Heart right ventricle (tissue), 16 donors: Measurements from ENCODE around the gene MAG. TPM values are rescaled to one million over a fixed set of nuclear protein-coding genes. Genes with fewer than 3 reads are reported as not detected.

Experiments used
- ATAC-seq, 8 donors: fragments of 200-7000 bp; cut with Tn5 transposase; one replicate each; pipeline ENCODE4 v1.9.1; 2020; ENCODE audit warnings: mild to moderate bottlenecking in 8 of 8, moderate library complexity in 8 of 8, moderate number of reproducible peaks in 1 of 8
- DNase-seq, 2 donors: peaks; one replicate each; pipeline ENCODE4 v3.0.0-alpha.2; 2020
- H3K27ac ChIP-seq, 10 donors: fragments of 200-600 bp; sonication (generic) in 2 of 10; one replicate each; pipeline versions ENCODE4 v1.5.0 to v1.8.0; 2020 to 2022; ENCODE audit warnings: mild to moderate bottlenecking in 3 of 10
- H3K27me3 ChIP-seq, 7 donors: fragments of 200-600 bp; one replicate each; pipeline ENCODE4 v1.8.0; 2021 to 2022; ENCODE audit warnings: mild to moderate bottlenecking in 2 of 7
- H3K36me3 ChIP-seq, 9 donors: fragments of 200-600 bp; sonication (generic) in 1 of 9; one replicate each; pipeline versions ENCODE4 v1.5.0 to v1.8.0; 2020 to 2022; ENCODE audit warnings: mild to moderate bottlenecking in 2 of 9
- H3K4me1 ChIP-seq, 9 donors: fragments of 200-600 bp; sonication (generic) in 1 of 9; one replicate each; pipeline versions ENCODE4 v1.5.0 to v1.8.0; 2020 to 2022; ENCODE audit warnings: mild to moderate bottlenecking in 4 of 9
- H3K4me3 ChIP-seq, 10 donors: fragments of 200-600 bp; sonication (generic) in 2 of 10; one replicate each; pipeline versions ENCODE4 v1.5.0 to v1.8.0; 2020 to 2022; ENCODE audit warnings: mild to moderate bottlenecking in 7 of 10, moderate library complexity in 2 of 10
- H3K9me3 ChIP-seq, 11 donors: fragments of 200-600 bp in 10 of 11; sonication (generic) in 2 of 11; one replicate each; pipeline versions ENCODE4 v1.5.0 to v1.8.0; 2013 to 2022; ENCODE audit warnings: mild to moderate bottlenecking in 2 of 11, control low read depth in 1 of 11, moderate library complexity in 1 of 11
- WGBS, 2 donors: extraction: QIAGEN DNeasy Blood & Tissue Kit; methylation state at CpG; one replicate each; pipeline ENCODE4 v1.1.7; 2013; ENCODE audit warnings: inconsistent platforms in 1 of 2; 5-methylcytosine and 5-hydroxymethylcytosine counted together
- intact Hi-C, 10 donors: fragments of 100-400 bp; cut with DNase I; formaldehyde crosslinking; loops; one replicate each; pipeline versions ENCODE4 v1.11.1 to v1.14.2; 2022
- polyA plus RNA-seq, 2 donors: library from polyadenylated mRNA; stranded (reverse); fragments of 200-250 nt; gene quantifications; one replicate each; pipeline ENCODE4 v1.2.3, GENCODE V29; 2013
- total RNA-seq, 10 donors: library from RNA; stranded (reverse); fragmentation: NEBNext Ultra II Directional in 3 of 10; extraction: Animal tissue kit (Norgen Biotek cat#: 25700) in 3 of 10; gene quantifications; one replicate each; pipeline versions ENCODE4 v1.2.1 to v1.2.4, GENCODE V29; 2021 to 2023
- TF ChIP-seq, protein P1 (sequence below), 9 donors: fragments of 200-600 bp; sonication (generic) in 2 of 9; IDR thresholded peaks; one replicate each; pipeline versions ENCODE4 v1.5.0 to v1.8.0; 2021 to 2022; ENCODE audit warnings: antibody characterized with exemption in 9 of 9, mild to moderate bottlenecking in 5 of 9, moderate library complexity in 1 of 9
- donor health status: Arrhythmogenic right ventricular cardiomyopathy.
- donor health status: ischemic (EF 13 %, LVEDD 7.1; RV severe dilation, severe dysfunction).
- donor health status: healthy with polysubstance abuse.
- donor health status: DM: no; HTN: yes; CAD: no.
- donor health status: DM: no; HTN: no; CAD: no.
- donor health status: ischemic (EF 25% LVEDD 6.9; RV normal size, moderate dysfunction).
- donor health status: ischemic (EF 25% LVEDD 5.7; RV mildly dilated, moderate dysfunction).
- donor health status: healthy.
- donor health status: DM: yes; HTN: yes; CAD: no.
- donor health status: Ischemic cardiomyopathy.
- donor health status: ischemic (EF 35%, LVEDD 5.7; RV mildly dilated, moderate dysfunction).
- donor health status: nonischemic (EF 11% LVEDD 7.7; RV severe dilation, severe dysfunction).
- donor health status: DM: yes; HTN: yes; CAD: no.
- donor health status: PGD.
- donor health status: ischemic (EF 29% LVEDD 5.4; RV normal size, mild dysfunction).
- donor health status: nonischemic (EF 23%, LVEDD 6.1; RV moderate dilation, normal function).

MAG gene
- total and polyA plus RNA-seq, 12 donors, result 0.04 to 0.39 TPM; not detected in 10

DNA sequence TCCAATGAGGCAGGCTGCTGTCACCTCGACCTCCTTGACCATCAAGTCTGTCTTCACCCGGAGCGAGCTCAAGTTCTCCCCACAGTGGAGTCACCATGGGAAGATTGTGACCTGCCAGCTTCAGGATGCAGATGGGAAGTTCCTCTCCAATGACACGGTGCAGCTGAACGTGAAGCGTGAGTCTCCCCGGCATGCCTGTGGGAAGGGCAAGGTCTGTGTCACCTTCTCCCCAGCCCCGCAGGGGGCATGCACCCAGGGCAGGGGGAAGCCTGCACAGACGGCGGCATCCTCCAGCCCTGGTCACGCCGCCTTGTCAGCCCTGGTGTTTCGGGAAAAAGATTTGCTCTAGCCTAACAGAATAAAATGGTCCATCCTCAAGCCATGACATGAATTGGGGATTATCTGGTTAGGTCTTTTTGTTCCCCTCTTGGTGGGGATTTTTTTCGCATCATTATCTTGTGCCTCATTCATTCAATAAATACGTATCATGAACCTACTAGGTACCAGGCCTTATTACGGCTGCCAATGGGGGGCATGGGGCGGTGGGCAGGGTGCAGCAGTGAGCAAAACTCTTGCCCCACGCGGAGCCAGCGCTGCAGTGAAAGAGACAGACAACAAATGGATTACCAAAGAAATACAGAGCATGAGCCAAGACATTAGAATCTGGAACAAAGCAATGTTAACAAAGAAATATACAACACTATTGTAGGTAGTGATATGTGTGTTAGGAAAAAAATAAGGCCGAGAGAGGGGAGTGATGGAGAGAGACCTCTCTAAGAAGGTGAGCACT is 44.4 kb downstream of the MAG start:
- H3K4me3 ChIP-seq, result no peak overlapping the region
- no peak overlapping the region for H3K27ac ChIP-seq
- DNase-seq, result no peak
- TF ChIP-seq, protein P1, sequence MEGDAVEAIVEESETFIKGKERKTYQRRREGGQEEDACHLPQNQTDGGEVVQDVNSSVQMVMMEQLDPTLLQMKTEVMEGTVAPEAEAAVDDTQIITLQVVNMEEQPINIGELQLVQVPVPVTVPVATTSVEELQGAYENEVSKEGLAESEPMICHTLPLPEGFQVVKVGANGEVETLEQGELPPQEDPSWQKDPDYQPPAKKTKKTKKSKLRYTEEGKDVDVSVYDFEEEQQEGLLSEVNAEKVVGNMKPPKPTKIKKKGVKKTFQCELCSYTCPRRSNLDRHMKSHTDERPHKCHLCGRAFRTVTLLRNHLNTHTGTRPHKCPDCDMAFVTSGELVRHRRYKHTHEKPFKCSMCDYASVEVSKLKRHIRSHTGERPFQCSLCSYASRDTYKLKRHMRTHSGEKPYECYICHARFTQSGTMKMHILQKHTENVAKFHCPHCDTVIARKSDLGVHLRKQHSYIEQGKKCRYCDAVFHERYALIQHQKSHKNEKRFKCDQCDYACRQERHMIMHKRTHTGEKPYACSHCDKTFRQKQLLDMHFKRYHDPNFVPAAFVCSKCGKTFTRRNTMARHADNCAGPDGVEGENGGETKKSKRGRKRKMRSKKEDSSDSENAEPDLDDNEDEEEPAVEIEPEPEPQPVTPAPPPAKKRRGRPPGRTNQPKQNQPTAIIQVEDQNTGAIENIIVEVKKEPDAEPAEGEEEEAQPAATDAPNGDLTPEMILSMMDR (IDR thresholded peaks at IDR 0.05), result no peak
- no peaks in the 10 kb centered on the region for H3K4me1 ChIP-seq
- WGBS, 2 donors, result 80 to 82% methylated on average over 21 of the region's 21 CpGs
- H3K9me3 ChIP-seq, result no peaks in the 10 kb centered on the region
- no peak for ATAC-seq
- intact Hi-C loops, result no loop called here
- H3K27me3 ChIP-seq, result peaks cover 0 to 30% (median 24%) of the 10 kb centered on the region in 7 donors
- no peaks in the 10 kb centered on the region for H3K36me3 ChIP-seq

DNA sequence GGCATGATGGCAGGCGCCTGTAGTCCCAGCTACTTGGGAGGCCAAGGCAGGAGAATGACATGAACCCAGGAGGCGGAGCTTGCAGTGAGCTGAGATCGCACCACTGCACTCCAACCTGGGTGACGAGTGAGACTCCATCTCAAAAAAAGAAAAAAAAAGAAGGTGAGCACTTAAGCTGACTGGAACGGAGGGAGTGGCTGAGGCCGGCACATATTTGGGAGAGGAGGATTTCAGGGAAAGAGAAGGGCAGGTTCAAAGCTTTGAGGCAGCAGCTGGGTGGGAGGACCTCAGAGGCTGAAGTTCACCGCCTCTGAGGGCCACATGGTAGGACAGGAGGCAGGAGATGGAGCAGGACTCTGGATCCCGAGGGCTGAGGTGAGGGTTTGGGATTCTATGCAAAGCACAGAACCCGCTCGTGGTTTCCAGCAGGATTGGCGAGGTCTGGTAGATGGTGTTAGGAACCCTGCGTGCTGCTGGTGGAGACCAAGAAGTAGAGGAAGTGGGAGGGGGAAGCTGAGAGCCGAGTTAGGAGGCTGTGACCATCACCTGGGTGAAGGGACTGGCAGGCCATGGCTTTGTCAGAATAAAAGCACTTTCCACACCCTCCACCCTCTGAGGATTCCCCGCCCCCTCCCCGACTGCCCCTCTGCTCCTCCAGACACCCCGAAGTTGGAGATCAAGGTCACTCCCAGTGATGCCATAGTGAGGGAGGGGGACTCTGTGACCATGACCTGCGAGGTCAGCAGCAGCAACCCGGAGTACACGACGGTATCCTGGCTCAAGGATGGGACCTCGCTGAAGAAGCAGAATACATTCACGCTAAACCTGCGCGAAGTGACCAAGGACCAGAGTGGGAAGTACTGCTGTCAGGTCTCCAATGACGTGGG is 45.4 kb downstream of the MAG start:
- ATAC-seq (no peak), DNase-seq (no peak)
- no peaks in the 10 kb centered on the region for H3K9me3 ChIP-seq
- peaks cover 0 to 29% (median 17%) of the 10 kb centered on the region in 7 donors for H3K27me3 ChIP-seq
- no peaks in the 10 kb centered on the region for H3K4me1 ChIP-seq
- no peak overlapping the region for H3K27ac ChIP-seq
- intact Hi-C loops, result no loop called here
- TF ChIP-seq, protein P1 (IDR thresholded peaks at IDR 0.05), result no peak
- 80 to 83% methylated on average over 25 of the region's 25 CpGs for WGBS, 2 donors
- no peak overlapping the region for H3K4me3 ChIP-seq
- H3K36me3 ChIP-seq, result no peaks in the 10 kb centered on the region

DNA sequence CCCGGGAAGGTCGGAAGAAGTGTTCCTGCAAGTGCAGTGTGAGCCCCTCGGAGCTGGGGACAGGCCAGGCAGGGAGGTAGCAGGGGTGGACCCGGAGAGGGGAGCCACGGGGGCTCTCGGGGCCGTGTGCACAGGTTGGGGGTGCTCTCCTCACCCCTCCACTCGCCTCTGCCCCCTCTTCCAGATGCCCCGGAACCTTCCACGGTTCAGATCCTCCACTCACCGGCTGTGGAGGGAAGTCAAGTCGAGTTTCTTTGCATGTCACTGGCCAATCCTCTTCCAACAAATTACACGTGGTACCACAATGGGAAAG is 46.0 kb downstream of the MAG start:
- Histone ChIP-seq H3K4me1 (no peaks in the 10 kb centered on the region), H3K9me3 (no peaks in the 10 kb centered on the region), H3K36me3 (no peaks in the 10 kb centered on the region), H3K27me3 (peaks cover 0 to 24% (median 12%) of the 10 kb centered on the region in 7 donors), H3K27ac (no peak overlapping the region), H3K4me3 (no peak overlapping the region)
- DNase-seq (no peak), ATAC-seq (no peak)
- intact Hi-C loops, result no loop called here
- TF ChIP-seq, protein P1 (IDR thresholded peaks at IDR 0.05), result no peak
- WGBS, 2 donors, result 82 to 83% methylated on average over 13 of the region's 13 CpGs

DNA sequence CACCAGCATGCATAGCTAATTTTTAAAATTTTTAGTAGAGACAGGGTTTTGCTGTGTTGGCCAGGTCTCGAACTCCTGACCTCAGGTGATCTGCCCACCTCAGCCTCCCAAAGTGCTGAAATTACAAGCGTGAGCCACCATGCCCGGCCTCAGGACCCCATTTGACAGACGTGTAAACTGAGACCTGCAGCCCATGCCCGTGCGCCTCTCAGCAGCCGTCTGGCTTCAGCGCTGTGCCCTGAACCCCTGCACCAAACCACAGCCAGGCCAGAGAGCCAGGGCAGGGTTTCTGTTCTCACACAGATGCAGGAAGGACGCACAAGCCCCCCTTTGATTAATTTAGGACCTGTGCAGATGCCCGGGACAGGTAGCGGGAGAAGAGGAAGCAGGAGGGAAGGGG is 48.5 kb downstream of the MAG start:
- TF ChIP-seq, protein P1 (IDR thresholded peaks at IDR 0.05), result no peak
- Histone ChIP-seq H3K27ac (no peak overlapping the region), H3K36me3 (no peaks in the 10 kb centered on the region), H3K27me3 (peaks cover 0 to 22% (median 2%) of the 10 kb centered on the region in 7 donors), H3K9me3 (no peaks in the 10 kb centered on the region), H3K4me3 (no peak overlapping the region), H3K4me1 (no peaks in the 10 kb centered on the region)
- DNase-seq (no peak), ATAC-seq (no peak)
- WGBS, 2 donors, result 81 to 91% methylated on average over 11 of the region's 11 CpGs
- intact Hi-C loops, result no loop called here
